Ectodermal cell (in vitro differentiated cells): ENCODE measurements around the gene API5.

Source experiments
- H3K27ac ChIP-seq: 2 replicates; pipeline ENCODE4 v1.7.0; 2013; ENCODE audit warnings: mild to moderate bottlenecking, low read depth, low read length; ENCODE audit not compliant: insufficient read depth, poor library complexity, severe bottlenecking
- H3K27me3 ChIP-seq: 2 replicates; pipeline ENCODE4 v1.7.0; 2013; ENCODE audit warnings: mild to moderate bottlenecking, low read length; ENCODE audit not compliant: insufficient read depth, control insufficient read depth, poor library complexity, severe bottlenecking
- H3K36me3 ChIP-seq: one replicate; pipeline ENCODE4 v1.7.0; 2013; ENCODE audit warnings: low read length; ENCODE audit not compliant: control insufficient read depth, insufficient read depth
- H3K4me1 ChIP-seq: one replicate; pipeline ENCODE4 v1.7.0; 2013; ENCODE audit warnings: low read length; ENCODE audit not compliant: control insufficient read depth, insufficient read depth
- H3K4me3 ChIP-seq: 2 replicates; pipeline ENCODE4 v1.7.0; 2013; ENCODE audit warnings: low read depth, low read length, control low read depth; ENCODE audit not compliant: insufficient read depth
- H3K9me3 ChIP-seq: 2 replicates; pipeline ENCODE4 v1.7.0; 2013; ENCODE audit warnings: mild to moderate bottlenecking, low read length, moderate library complexity; ENCODE audit not compliant: control insufficient read depth
- WGBS, 2 experiments: methylation state at CpG; one replicate each; pipeline ENCODE4 v1.1.7; 2013; ENCODE audit warnings: missing lambda C conversion rate in 2 of 2; 5-methylcytosine and 5-hydroxymethylcytosine counted together

API5 gene

GRCh38 chr11:43358801-43359421 is 47.1 kb downstream of the API5 start, which contains the start of gene TTC17:
Gene TTC17 (plus strand): TSS chr11:43358920. CDS start chr11:43358955, 35 bp downstream.
- Histone ChIP-seq H3K4me3 (peak within 1 kb of the TSS; percentile 92), H3K36me3 (no peaks in the 10 kb centered on the region), H3K4me1 (peaks cover 11% of the 10 kb centered on the region), H3K27me3 (no peaks in the 10 kb centered on the region), H3K27ac (peak within 1 kb of the TSS; percentile 87), H3K9me3 (no peaks in the 10 kb centered on the region)
- 0% methylated on average over 58 of the region's 58 CpGs for WGBS, 2 experiments

GRCh38 chr11:43359422-43359818 is 47.6 kb downstream of the API5 start:
- no peaks in the 10 kb centered on the region for H3K36me3 ChIP-seq
- 0% methylated on average over 14 of the region's 14 CpGs for WGBS, 2 experiments
- peak overlapping the region; percentile 87 for H3K27ac ChIP-seq

GRCh38 chr11:43360361-43361032 is 48.7 kb downstream of the API5 start:
- no peaks in the 10 kb centered on the region for H3K36me3 ChIP-seq
- 64 to 71% methylated on average over 1 of the region's 1 CpG for WGBS, 2 experiments
- H3K27ac ChIP-seq = no peak overlapping the region
- no peaks in the 10 kb centered on the region for H3K9me3 ChIP-seq
- no peaks in the 10 kb centered on the region for H3K27me3 ChIP-seq
- H3K4me3 ChIP-seq = peak overlapping the region; percentile 92
- peaks cover 11% of the 10 kb centered on the region for H3K4me1 ChIP-seq

More at GRCh38 chr11:43359422-43359818, 47.6 kb downstream of the API5 start:
- Histone ChIP-seq H3K27me3 (no peaks in the 10 kb centered on the region), H3K4me1 (peaks cover 11% of the 10 kb centered on the region), H3K4me3 (peak overlapping the region; percentile 92), H3K9me3 (no peaks in the 10 kb centered on the region)

GRCh38 chr11:43366677-43367076 is 54.9 kb downstream of the API5 start:
- H3K27me3 ChIP-seq = no peaks in the 10 kb centered on the region
- no peaks in the 10 kb centered on the region for H3K36me3 ChIP-seq
- WGBS, 2 experiments = 90 to 93% methylated on average over 5 of the region's 5 CpGs
- no peak overlapping the region for H3K4me3 ChIP-seq
- no peaks in the 10 kb centered on the region for H3K4me1 ChIP-seq
- no peak overlapping the region for H3K27ac ChIP-seq
- H3K9me3 ChIP-seq = no peaks in the 10 kb centered on the region

GRCh38 chr11:43367382-43368178 is 55.8 kb downstream of the API5 start:
- Histone ChIP-seq H3K4me3 (no peak overlapping the region), H3K4me1 (no peaks in the 10 kb centered on the region), H3K27ac (no peak overlapping the region), H3K36me3 (no peaks in the 10 kb centered on the region), H3K27me3 (no peaks in the 10 kb centered on the region), H3K9me3 (no peaks in the 10 kb centered on the region)
- 94 to 95% methylated on average over 7 of the region's 7 CpGs for WGBS, 2 experiments

- 95 to 100% methylated on average over 2 of the region's 2 CpGs for WGBS, 2 experiments
- H3K27ac ChIP-seq = no peak overlapping the region
These were observed 64.3 kb downstream of the API5 start for GRCh38 chr11:43376065-43376464.

GRCh38 chr11:43376594-43376993 is 64.8 kb downstream of the API5 start:
- H3K36me3 ChIP-seq = no peaks in the 10 kb centered on the region

More at GRCh38 chr11:43376065-43376464, 64.3 kb downstream of the API5 start:
- no peak overlapping the region for H3K4me3 ChIP-seq
- H3K36me3 ChIP-seq = no peaks in the 10 kb centered on the region
- H3K4me1 ChIP-seq = no peaks in the 10 kb centered on the region
- no peaks in the 10 kb centered on the region for H3K27me3 ChIP-seq
- H3K9me3 ChIP-seq = no peaks in the 10 kb centered on the region

GRCh38 chr11:43377389-43377788 is 65.6 kb downstream of the API5 start:
- H3K4me1 ChIP-seq = no peaks in the 10 kb centered on the region
- no peak overlapping the region for H3K4me3 ChIP-seq
- H3K27me3 ChIP-seq = no peaks in the 10 kb centered on the region
- H3K27ac ChIP-seq = no peak overlapping the region
- no peaks in the 10 kb centered on the region for H3K9me3 ChIP-seq
- H3K36me3 ChIP-seq = no peaks in the 10 kb centered on the region

More at GRCh38 chr11:43376594-43376993, 64.8 kb downstream of the API5 start:
- Histone ChIP-seq H3K27ac (no peak overlapping the region), H3K27me3 (no peaks in the 10 kb centered on the region), H3K4me1 (no peaks in the 10 kb centered on the region), H3K4me3 (no peak overlapping the region), H3K9me3 (no peaks in the 10 kb centered on the region)
- 98 to 100% methylated on average over 2 of the region's 2 CpGs for WGBS, 2 experiments

- no peaks in the 10 kb centered on the region for H3K9me3 ChIP-seq
- no peaks in the 10 kb centered on the region for H3K4me1 ChIP-seq
- 92 to 100% methylated on average over 3 of the region's 3 CpGs for WGBS, 2 experiments
- H3K27ac ChIP-seq = no peak overlapping the region
- H3K4me3 ChIP-seq = no peak overlapping the region
- H3K27me3 ChIP-seq = no peaks in the 10 kb centered on the region
- no peaks in the 10 kb centered on the region for H3K36me3 ChIP-seq
These were observed 67.1 kb downstream of the API5 start for GRCh38 chr11:43378897-43379296.

GRCh38 chr11:43381802-43382201 is 70.0 kb downstream of the API5 start:
- 42 to 46% methylated on average over 2 of the region's 2 CpGs for WGBS, 2 experiments
- Histone ChIP-seq H3K4me1 (no peaks in the 10 kb centered on the region), H3K27me3 (no peaks in the 10 kb centered on the region), H3K9me3 (no peaks in the 10 kb centered on the region), H3K27ac (no peak overlapping the region), H3K4me3 (no peak overlapping the region), H3K36me3 (no peaks in the 10 kb centered on the region)
